IPS DF 4.7 (cell line): Measurements from ENCODE around the gene CDS2.

Experiments
- DNase-seq: peaks from one replicate; pipeline ENCODE4 v3.0.0-alpha.2; 2013; ENCODE audit warnings: low spot score; ENCODE audit errors: extremely low read depth

The CDS2 gene

GRCh38 chr20:5181492-5181891 is 54.7 kb downstream of the CDS2 start:
- DNase-seq: no peak

DNA sequence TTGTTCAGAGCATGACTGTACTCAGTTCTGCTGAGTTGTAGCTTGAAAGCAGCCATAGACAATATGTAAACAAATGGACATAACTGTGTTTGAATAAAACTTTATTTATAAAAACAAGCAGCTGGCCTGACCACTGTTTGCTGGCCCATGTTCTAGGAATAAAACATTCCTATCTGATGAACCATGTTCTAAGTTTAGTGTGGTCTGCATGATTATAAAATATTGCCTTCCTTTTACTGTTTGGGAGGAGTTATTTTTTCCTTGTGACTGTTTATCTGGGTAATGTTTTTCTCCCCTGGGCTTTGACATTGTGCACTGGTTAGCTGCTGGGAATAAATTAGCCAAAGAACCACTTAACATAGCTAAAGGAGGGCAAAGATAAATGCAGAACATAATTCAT is 55.1 kb downstream of the CDS2 start:
- no peak for DNase-seq

- DNase-seq: no peak
These were observed 55.9 kb downstream of the CDS2 start for GRCh38 chr20:5182615-5183254.

DNA sequence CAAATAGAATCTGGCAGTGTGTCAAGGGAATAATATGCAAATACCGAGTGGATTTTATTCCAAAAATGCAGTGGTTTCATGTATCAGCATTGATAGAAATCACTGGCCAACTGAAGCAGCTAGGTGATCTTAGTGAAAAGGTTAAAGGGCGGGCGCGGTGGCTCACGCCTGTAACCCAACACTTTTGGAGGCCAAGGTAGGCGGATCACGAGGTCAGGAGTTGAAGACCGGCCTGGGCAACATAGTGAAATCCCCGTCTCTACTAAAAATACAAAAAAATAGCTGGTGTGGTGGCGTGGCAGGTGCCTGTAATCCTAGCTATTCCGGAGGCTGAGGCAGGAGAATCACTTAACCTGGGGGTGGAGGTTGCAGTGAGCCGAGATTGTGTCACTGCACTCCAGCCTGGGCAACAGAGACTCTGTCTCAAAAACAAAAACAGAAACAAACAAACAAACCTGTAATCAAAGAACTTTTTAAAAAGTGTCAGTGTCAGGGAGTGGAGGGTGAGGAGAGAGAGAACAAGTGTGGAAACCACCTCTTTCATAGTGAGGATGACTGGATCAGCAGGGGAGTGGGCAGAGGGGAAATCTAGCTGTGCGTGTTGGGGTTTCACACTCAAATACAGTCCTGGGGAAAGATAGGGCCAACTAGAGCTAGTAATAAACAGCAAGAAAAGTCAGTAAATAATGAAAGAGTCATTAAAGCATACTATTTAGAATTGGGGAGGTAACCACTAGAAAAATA is 57.1 kb downstream of the CDS2 start:
- no peak for DNase-seq

- DNase-seq: no peak
These were observed 57.9 kb downstream of the CDS2 start for GRCh38 chr20:5184684-5185083.

DNA sequence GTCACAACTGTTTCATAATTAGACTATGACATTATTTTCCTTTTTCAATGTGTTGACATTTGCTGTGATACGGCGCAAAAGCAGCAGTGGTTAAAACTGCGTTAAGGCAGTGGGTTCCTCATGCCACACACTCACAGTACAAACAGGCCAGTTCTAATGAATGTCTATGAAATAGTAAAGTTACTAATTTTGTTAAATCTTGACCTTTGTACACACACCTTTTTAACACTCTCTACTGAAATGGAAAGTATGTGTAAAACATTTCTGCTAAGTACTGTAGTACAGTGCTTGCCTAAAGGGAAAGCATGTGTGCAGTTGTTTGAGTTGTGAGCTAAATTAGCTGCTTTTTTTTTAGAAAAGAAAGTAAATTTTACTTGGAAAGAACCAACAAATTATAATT is 60.3 kb downstream of the CDS2 start:
- DNase-seq: no peak

DNA sequence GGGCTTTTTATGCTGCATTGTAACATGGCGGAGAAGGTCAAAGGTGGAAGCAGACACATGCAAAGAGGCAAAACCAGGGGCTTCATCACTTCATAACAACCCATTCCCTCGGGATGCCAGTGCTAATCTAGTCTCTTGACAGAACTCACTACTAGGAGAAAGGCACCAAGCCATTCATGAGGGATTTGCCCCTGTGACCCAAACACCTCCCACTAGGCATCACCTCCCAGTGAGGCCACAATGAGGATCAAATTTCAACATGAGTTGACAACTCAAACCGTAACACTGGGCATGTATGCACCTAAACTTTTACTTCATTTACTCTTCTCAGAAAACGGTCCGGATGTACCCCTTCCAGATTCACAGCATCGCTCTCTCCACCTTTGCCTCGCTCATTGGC is 61.9 kb downstream of the CDS2 start:
- no peak for DNase-seq

DNA sequence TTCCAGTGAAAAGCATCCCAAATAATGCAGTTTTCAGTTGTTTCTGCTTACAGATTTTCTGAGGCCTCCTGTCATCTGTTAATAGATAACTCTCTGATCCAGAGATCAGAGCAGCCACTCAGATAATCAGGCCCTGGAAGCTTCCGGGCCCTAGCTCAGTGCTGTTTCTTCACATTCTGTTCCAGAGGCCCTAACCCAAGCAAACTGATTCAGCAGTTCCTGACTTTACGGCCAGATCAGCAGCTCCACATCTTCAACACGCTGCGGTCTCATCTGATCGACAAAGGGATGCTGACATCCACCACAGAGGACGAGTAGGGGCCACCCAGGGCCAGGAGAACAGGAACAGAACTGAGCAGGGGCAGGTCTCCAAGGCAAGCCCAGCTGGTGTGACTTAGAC is 63.1 kb downstream of the CDS2 start:
- no peak for DNase-seq

GRCh38 chr20:5190444-5190843 is 63.6 kb downstream of the CDS2 start:
- DNase-seq: no peak

- DNase-seq: no peak
These were observed 65.2 kb downstream of the CDS2 start for GRCh38 chr20:5191829-5192569.

DNA sequence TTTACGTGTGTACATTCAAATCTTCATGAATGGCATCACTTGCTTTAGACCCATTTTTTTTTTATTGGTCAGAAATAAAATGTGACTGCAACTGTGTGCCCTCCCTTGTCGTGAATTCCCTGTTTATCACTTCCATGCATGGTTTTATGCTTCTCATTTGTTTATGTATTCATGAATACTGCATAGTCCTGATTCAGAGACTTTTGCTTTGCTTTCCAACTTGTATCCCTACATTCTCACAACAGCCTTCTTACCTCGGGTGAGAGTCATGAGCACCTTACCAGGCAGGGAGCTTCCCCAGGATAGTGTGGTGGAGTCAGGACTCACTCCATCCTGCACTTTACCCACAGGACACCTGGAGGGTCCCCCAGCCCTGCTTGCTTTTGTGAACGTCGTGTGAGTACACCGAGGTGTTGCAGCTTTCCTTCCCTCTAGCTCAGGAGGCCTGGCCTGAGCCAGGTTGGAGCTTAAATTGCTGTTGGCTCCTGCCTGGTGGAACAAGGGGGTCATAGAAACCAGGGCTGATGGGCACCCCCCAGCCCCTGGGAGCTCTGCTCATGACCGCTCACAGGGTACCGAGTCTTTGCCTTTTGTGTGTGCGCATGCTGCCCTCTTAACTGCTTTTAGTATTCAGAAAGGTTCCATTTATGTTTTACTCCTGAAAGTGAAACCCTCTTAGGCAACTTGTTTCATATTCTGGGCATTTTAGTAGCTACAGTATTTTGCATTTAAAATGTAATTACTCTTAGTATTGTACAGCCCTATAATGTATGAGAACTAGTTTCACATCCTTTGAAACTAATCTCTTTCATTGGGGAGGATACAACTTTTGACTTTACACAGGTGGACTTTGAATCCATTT is 66.0 kb downstream of the CDS2 start:
- no peak for DNase-seq

- DNase-seq: no peak
These were observed 68.8 kb downstream of the CDS2 start for GRCh38 chr20:5195655-5196054.

DNA sequence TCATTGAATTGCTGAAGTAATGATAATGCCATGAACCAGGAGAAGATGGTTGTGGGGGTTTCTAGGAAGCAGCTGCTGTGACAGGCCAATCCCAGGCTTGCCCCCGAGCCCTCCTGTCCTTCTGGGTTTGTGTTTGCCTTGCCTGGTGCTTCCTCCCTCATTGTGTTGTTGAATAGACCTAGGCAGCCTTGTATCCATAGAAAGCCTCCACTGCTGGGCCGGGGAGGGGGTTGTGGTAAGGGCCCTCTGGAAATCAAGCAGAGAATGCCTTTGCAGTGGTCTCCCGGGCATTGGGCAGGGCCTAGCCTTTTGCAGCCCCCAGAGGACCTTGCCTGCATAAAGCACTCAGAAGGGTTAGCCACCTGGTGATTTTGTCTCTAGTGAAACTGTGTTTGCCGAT is 69.3 kb downstream of the CDS2 start:
- DNase-seq: no peak

- DNase-seq: no peak
These were observed 70.5 kb downstream of the CDS2 start for GRCh38 chr20:5197270-5197827.

GRCh38 chr20:5197847-5198650 is 71.2 kb downstream of the CDS2 start:
- DNase-seq: no peak

GRCh38 chr20:5198651-5198924 is 71.8 kb downstream of the CDS2 start:
- no peak for DNase-seq

GRCh38 chr20:5203380-5203779 is 76.6 kb downstream of the CDS2 start:
- no peak for DNase-seq

DNA sequence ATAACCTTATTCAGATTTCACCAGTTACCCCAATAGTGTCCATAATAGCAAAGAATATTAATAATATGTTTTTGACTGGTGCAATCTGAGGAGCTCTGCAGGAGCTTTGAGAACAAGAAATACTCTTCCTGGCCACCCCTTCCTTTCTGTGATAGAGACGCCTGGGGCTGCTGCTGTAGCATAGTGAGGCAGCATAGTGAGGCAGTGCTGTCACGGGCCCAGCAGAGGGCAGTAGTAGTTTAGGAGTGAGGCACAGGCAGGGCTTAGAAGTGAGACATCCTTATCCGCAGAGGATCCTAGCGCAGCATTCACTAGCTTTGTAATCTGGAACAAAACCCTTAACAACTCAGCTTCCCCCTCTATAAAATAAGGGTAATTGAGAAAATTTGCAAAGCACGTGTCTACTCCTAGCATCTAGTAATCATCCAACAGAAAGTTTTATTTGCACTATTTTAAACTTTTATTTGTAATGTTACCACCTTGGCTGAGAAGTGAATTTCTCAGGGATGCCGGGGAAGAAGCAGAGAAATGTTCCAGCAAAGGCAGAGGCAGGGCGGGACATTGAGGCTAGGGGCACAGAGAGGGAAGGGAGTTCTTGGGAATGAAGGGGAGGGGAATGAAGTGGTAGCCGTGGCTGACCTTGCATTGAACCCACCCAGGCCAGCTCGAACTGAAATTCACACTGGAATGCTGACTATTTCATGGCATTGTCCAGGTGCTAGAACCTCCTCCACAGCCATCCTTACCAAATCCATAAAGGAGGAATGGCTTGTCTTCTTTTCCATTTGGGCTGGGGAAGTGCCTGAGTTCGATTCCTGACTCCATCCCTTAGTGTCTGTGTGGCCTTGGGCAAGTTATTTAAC is 78.8 kb downstream of the CDS2 start:
- DNase-seq: peak; percentile 36

DNA sequence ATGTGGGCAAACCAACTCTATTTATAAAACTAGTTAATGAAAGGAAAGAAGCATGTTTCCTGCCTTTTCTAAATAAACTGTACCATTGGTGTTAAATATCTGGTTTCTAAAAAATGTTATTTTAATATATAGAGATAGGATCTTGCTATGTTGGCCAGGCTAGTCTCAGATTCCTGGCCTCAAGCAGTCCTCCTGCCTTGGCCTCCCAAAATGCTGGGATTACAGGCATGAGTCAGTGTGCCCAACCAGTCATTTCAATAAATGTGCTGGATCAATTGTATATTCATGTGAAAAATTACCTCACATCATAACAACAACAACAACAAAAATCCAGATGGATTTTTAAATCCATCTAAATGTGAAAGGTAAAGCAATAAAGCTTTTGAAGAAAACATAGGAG is 80.3 kb downstream of the CDS2 start:
- no peak for DNase-seq
